ENCODE data around the gene LRRC10B.

The LRRC10B gene

DNA sequence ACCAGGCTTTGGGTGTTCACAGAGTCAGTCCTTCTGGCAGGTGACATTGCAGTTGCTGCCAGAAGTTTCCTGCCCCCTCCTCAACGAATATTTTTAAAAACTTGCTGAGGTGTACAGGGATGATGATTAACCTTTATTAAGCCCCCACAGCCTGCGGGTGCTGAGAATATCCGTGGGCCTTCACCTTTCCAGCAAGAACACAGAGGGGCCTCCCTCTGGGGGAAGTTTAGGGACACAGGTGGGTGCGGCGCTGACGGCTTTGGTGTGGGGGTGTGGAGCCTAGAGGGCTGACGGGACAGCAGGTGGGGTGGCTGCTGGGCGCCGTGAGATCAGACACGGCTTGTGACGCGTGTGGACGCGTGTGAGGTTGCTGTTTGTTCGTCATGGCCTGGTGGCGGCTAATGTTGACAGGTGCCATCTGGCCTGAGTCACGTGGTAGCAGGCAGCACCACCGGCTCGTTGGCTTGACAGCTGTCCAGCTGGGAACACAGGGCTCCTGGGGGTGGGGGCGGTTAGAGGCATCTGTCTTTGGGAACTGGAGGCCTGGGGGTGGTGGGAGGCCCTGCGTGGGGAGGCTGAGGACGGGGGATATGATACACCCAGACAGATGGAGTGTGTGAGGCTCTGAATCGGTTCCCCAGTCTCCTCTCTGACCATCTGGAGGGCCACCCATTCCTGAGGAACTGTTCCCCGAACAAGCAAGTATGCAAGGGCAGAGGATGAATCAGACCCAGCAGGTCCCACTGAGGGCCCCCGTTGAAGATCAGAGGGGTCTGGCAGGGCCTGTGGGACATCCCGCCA lies 12.5 kb upstream of the LRRC10B start:
- Histone ChIP-seq H3K36me3 (replicated peaks; ENCODE audit: low read depth, low read length) (peaks cover 10% of the 10 kb centered on the region), H4K20me1 (ENCODE audit: insufficient read depth, low read length) (no peaks in the 10 kb centered on the region), H3K79me2 (ENCODE audit: low read length) (peaks cover 11% of the 10 kb centered on the region), H3K27me3 (ENCODE audit: low read depth, low read length) (no peaks in the 10 kb centered on the region), H3K4me3 (ENCODE audit: low read length) (no peak overlapping the region), H3K4me1 (ENCODE audit: low read length) (peaks cover 12% of the 10 kb centered on the region), H3K9me3 (ENCODE audit: insufficient read depth, low read length) (no peaks in the 10 kb centered on the region), H2AFZ (ENCODE audit: low read depth, low read length) (no peak overlapping the region), H3K4me2 (ENCODE audit: low read length) (no peak overlapping the region), H3K9ac (ENCODE audit: low read length) (no peak overlapping the region), H3K27ac (ENCODE audit: low read length) (no peak overlapping the region)
- TF ChIP-seq EZH2phosphoT487 (IDR thresholded peaks at IDR 0.05; ENCODE audit: low read depth) (no peak), CTCF (IDR thresholded peaks at IDR 0.05; ENCODE audit: low read depth, low read length) (no peak)

GRCh38 chr11:61496602-61497400 lies 11.7 kb upstream of the LRRC10B start:
- Histone ChIP-seq H3K27ac (ENCODE audit: low read length) (no peak overlapping the region), H3K4me2 (ENCODE audit: low read length) (no peak overlapping the region), H2AFZ (ENCODE audit: low read depth, low read length) (no peak overlapping the region), H3K9ac (ENCODE audit: low read length) (no peak overlapping the region), H3K4me1 (ENCODE audit: low read length) (peaks cover 12% of the 10 kb centered on the region), H3K4me3 (ENCODE audit: low read length) (no peak overlapping the region), H4K20me1 (ENCODE audit: insufficient read depth, low read length) (no peaks in the 10 kb centered on the region), H3K79me2 (ENCODE audit: low read length) (peaks cover 11% of the 10 kb centered on the region), H3K27me3 (ENCODE audit: low read depth, low read length) (no peaks in the 10 kb centered on the region), H3K36me3 (replicated peaks; ENCODE audit: low read depth, low read length) (peaks cover 10% of the 10 kb centered on the region), H3K9me3 (ENCODE audit: insufficient read depth, low read length) (no peaks in the 10 kb centered on the region)
- TF ChIP-seq EZH2phosphoT487 (IDR thresholded peaks at IDR 0.05; ENCODE audit: low read depth) (no peak), CTCF (IDR thresholded peaks at IDR 0.05; ENCODE audit: low read depth, low read length) (no peak)

DNA sequence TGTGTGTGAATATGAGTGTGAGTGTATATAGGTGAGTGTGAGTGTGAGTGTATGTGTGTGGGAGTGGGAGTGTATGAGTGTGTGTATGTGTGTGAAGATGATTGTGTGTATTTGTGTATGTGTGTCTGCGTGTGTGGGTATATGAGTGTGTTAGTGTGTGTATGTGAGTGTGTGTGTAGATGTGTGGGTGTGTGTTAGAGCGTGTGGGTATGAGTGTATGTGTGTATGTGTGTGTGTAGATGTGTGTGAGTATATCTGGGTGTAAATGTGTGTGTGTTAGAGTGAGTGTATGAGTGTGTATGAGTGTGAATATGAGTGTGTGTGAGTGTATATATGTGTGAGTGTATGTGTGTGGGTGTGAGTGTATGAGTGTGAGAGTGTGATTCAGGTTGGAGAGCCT lies 11.1 kb upstream of the LRRC10B start:
- peaks cover 12% of the 10 kb centered on the region for H3K4me1 ChIP-seq (ENCODE audit: low read length)

More for the DNA sequence above, 11.1 kb upstream of the LRRC10B start:
- no peaks in the 10 kb centered on the region for H3K9me3 ChIP-seq (ENCODE audit: insufficient read depth, low read length)
- H3K27me3 ChIP-seq (ENCODE audit: low read depth, low read length), result no peaks in the 10 kb centered on the region
- H3K79me2 ChIP-seq (ENCODE audit: low read length), result peaks cover 11% of the 10 kb centered on the region
- H3K9ac ChIP-seq (ENCODE audit: low read length), result no peak overlapping the region
- H3K36me3 ChIP-seq (replicated peaks; ENCODE audit: low read depth, low read length), result peaks cover 10% of the 10 kb centered on the region
- H3K4me2 ChIP-seq (ENCODE audit: low read length), result peak overlapping the region; percentile 81
- H4K20me1 ChIP-seq (ENCODE audit: insufficient read depth, low read length), result no peaks in the 10 kb centered on the region
- H3K27ac ChIP-seq (ENCODE audit: low read length), result no peak overlapping the region
- no peak overlapping the region for H2AFZ ChIP-seq (ENCODE audit: low read depth, low read length)
- TF ChIP-seq EZH2phosphoT487 (IDR thresholded peaks at IDR 0.05; ENCODE audit: low read depth) (no peak), CTCF (IDR thresholded peaks at IDR 0.05; ENCODE audit: low read depth, low read length) (no peak)
- peak overlapping the region; percentile 77 for H3K4me3 ChIP-seq (ENCODE audit: low read length)

All from OCI-LY3 (cell line).